AG04449 (cell line): Measurements from ENCODE around the gene UVRAG.

Experiments used
- CTCF ChIA-PET: fragments of 350-600 bp; formaldehyde crosslinking; extraction: SDS; loops from one replicate; lab custom pipeline; 2021; ENCODE audit warnings: antibody characterized with exemption; lab: Yijun Ruan, JAX
- POLR2A ChIA-PET: fragments of 400-600, 350-600 bp; formaldehyde crosslinking; extraction: SDS; loops from one replicate; lab custom pipeline; 2020; ENCODE audit warnings: antibody characterized with exemption, inconsistent platforms; lab: Yijun Ruan, JAX
- DNase-seq: peaks from one replicate; pipeline ENCODE4 v3.0.0-alpha.2; 2010; ENCODE audit warnings: low read depth, low spot score
- H3K4me3 ChIP-seq: 2 replicates; pipeline ENCODE4 v1.5.1; 2011; ENCODE audit warnings: low read depth, mild to moderate bottlenecking, control low read depth, low read length
- TF ChIP-seq, protein P1 (sequence below): IDR thresholded peaks from one replicate; pipeline ENCODE4 v1.5.1; 2011; ENCODE audit warnings: mild to moderate bottlenecking, moderate library complexity, low read length, control low read depth, inconsistent platforms; ENCODE audit not compliant: insufficient read depth; ENCODE audit errors: missing control alignments

UVRAG gene

DNA sequence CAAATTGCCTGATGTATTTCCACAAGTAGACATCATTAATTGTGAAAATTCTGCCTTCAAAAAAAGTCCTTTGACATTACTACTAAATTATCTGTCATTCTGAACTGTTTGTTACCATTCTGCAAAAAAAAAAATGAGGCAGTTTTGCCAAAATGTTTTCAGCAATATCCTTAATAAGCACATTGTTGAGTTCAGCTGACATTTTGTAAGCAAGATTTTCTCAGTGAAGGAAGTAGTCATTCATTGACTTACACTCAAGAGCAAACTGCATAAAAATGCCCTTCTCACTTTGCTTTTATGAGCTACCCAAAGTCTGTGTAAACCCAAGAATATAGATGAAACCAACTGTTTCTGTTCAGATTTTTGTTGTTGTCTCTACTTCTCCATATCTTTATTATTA, 125.9 kb downstream of the UVRAG start:
- TF ChIP-seq, protein P1, sequence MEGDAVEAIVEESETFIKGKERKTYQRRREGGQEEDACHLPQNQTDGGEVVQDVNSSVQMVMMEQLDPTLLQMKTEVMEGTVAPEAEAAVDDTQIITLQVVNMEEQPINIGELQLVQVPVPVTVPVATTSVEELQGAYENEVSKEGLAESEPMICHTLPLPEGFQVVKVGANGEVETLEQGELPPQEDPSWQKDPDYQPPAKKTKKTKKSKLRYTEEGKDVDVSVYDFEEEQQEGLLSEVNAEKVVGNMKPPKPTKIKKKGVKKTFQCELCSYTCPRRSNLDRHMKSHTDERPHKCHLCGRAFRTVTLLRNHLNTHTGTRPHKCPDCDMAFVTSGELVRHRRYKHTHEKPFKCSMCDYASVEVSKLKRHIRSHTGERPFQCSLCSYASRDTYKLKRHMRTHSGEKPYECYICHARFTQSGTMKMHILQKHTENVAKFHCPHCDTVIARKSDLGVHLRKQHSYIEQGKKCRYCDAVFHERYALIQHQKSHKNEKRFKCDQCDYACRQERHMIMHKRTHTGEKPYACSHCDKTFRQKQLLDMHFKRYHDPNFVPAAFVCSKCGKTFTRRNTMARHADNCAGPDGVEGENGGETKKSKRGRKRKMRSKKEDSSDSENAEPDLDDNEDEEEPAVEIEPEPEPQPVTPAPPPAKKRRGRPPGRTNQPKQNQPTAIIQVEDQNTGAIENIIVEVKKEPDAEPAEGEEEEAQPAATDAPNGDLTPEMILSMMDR, result no peak
- CTCF ChIA-PET, result no interaction called here
- no peak overlapping the region for H3K4me3 ChIP-seq
- no peak for DNase-seq
- POLR2A ChIA-PET, result no interaction called here

DNA sequence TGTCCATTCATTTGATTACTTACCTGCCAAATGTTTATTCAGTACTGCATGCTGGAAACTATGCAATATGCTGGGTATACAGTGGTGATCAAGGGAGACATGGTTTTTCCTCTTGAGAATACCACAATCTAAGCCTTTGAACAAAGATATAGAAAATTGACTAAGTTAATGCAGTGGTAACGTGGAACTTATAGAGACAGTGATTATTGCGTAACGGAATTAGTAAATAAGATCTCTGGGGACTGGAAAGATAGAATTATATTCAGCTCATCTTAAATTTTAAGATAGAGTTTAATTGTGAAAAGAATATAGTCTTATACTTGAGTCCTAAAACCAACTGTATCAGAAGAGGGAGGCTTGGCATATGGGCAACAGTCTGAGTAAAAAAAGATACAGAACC, 129.5 kb downstream of the UVRAG start:
- POLR2A ChIA-PET, result no interaction called here
- no peak for DNase-seq
- H3K4me3 ChIP-seq, result no peak overlapping the region
- TF ChIP-seq, protein P1, result no peak
- CTCF ChIA-PET, result interaction anchor here (0.9 kb wide), 1 partner anchor 11 kb away, joined by 3 read pairs; no protein-coding TSS in a partner anchor

DNA sequence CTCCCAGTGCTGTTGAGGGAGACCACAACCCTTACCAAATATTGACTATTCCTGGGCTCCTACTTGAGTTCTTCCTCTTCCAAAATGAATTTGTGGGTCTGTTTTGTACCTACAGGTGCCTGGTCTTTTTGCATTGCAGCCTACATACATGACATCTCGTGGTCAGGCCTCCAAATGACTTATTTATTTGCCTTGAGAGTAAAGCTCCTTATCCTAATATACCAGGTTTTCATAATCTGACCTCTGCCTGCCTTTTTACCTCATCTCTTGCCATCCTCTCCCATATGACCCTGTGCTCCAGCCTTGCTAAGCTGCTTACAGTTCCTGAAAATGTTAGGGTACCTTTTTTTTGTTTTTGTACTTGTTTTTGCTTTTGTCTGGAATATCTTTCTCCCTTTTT, 130.4 kb downstream of the UVRAG start:
- ChIA-PET POLR2A (no interaction called here), CTCF (interaction anchor here (0.9 to 1.4 kb wide), 2 partner anchors 10 to 47 kb away, joined by 3 read pairs; no protein-coding TSS in a partner anchor)
- TF ChIP-seq, protein P1, result no peak
- no peak for DNase-seq
- H3K4me3 ChIP-seq, result no peak overlapping the region

DNA sequence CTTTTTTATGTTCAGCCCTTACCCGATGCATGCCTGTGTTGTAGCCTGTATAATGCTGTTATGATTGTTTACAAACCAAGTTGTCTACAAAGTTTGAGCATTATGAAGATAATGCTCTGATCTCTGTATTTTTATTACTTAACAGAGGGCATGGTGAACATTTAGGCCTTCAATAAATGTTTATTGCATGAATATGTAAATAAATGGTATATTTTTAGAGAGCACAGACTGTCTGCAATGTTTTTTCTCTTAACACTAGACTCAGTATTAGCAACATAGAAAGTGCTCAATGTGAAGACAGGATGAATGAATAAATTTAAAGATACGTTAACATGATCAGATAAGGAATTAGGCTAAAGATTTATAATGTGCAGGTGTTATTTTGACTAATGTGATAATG, 130.9 kb downstream of the UVRAG start:
- H3K4me3 ChIP-seq, result no peak overlapping the region
- POLR2A ChIA-PET, result no interaction called here
- CTCF ChIA-PET, result interaction anchor here (1.4 kb wide), 1 partner anchor 48 kb away, joined by 3 read pairs; no protein-coding TSS in a partner anchor
- no peak for DNase-seq
- TF ChIP-seq, protein P1, result no peak

DNA sequence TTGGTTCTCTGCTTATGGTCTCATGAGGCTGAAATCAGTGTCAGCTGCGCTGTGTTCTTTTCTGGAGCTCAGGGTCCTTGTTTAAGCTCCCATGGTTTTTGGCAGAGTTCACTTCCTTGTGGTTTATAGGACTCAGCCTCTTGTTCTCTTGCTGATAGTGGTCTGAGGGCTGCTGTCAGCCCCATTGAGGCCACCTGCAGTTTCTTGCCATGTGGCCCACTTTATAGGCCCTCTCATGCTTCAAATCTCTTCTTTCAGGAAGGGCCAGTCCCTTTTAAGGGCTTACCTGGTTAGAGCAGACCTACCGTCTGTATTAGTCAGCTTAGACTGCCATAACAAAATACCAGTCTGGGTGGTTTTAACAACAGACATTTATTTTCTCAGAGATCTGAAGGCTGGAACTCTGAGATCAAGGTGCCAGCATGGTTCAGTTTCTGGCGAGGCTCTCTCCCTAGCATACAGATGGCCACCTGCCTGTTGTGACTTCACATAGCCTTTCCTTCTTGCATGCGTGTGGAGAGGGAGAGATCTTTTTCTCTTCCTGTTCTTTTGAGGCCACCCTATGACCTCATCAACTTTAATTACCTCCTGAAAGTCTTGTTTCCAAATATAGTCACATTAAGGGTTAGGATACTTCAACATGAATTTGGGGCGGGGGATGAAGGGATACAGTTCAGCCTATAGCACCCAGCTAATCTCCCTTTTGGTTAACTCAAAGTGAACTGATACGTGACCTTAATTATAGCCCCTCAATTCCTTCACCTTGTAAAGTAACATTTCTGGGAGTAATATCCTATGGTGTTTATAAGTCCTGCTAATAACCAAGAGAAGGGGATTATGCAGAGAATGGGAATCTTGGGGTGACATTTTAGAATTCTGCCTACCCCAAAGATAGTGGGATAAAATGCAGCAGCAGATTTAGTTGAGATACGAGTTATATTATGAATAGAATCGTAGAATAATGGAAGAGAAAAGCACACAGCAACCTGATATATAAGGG, 131.8 kb downstream of the UVRAG start:
- no peak for DNase-seq
- no peak overlapping the region for H3K4me3 ChIP-seq
- ChIA-PET POLR2A (no interaction called here), CTCF (interaction anchor here (1.4 to 1.9 kb wide), 2 partner anchors 49 to 260 kb away, joined by 3 to 4 read pairs; no protein-coding TSS in a partner anchor)
- TF ChIP-seq, protein P1, result no peak

DNA sequence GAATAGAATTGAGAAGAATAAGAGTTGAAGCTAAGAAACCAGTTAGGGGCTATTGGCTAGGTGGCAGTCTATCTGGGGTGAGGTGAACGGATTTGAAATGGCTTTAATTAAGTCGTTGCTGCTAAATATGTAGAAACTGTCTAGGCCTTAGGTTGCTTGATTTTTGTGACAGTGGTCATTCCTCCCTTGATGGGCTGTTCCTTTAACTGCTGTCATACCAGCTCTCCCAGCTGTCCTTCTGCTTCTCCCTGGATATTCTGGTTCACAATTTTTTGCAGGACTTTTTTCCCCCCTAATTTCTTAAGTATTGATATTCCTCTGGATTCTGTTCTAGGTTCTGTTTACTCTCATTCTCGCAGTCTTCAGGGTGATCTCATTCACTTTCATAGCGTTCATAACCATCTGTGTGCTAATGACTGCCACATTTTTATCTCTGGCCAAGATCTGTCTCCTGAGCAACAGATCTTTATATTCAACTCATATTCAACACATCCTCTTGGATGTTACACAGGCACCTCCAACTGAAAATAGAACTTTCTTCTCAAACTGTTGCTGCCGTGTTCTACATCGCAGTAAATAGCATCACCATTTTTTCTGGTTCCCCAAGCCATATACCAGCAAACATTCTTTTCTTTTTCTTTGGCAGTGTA, 134.1 kb downstream of the UVRAG start:
- TF ChIP-seq, protein P1, result no peak
- no peak for DNase-seq
- ChIA-PET POLR2A (no interaction called here), CTCF (interaction anchor here (1.9 kb wide), 1 partner anchor 258 kb away, joined by 4 read pairs; no protein-coding TSS in a partner anchor)
- no peak overlapping the region for H3K4me3 ChIP-seq
